ENCODE measurements around the gene ABL1. TPM values are rescaled to one million over a fixed set of nuclear protein-coding genes. Genes with fewer than 3 reads are reported as not detected.

Gene ABL1
- total RNA-seq, 2 experiments from 2014 or later = 37.9 to 38.5 TPM

GRCh38 chr9:130936285-130937117 is 101.4 kb downstream of the ABL1 start:
- no peaks in the 10 kb centered on the region for H3K36me3 Mint-ChIP-seq
- peaks cover 82% of the 10 kb centered on the region for H3K27me3 Mint-ChIP-seq
- no peak for DNase-seq
- no peaks in the 10 kb centered on the region for H3K9me3 Mint-ChIP-seq
- no peak overlapping the region for H3K4me3 Mint-ChIP-seq
- no peak overlapping the region for H3K27ac Mint-ChIP-seq
- H3K4me1 Mint-ChIP-seq = peaks cover 5% of the 10 kb centered on the region

Other genes with a start within 250 kb of the ABL1 start
- not detected for gene PRDM12, start 170.7 kb upstream of the ABL1 start, total RNA-seq
- gene EXOSC2, start 141.5 kb upstream of the ABL1 start, total RNA-seq = 100 to 1,000 TPM in 1 of 2 experiments, 10 to 100 TPM in 1; 96.4 to 101 TPM
- not detected for gene QRFP, start 61.6 kb downstream of the ABL1 start, total RNA-seq
- not detected for gene FIBCD1, start 104.0 kb downstream of the ABL1 start, total RNA-seq
- under 1 TPM; 0.56 to 0.91 TPM for gene LAMC3, start 173.9 kb downstream of the ABL1 start, total RNA-seq

Measured in activated naive CD8-positive, alpha-beta T cell treated with anti-CD3 and anti-CD28 coated beads for 36 hours (primary cell).